GM23338 (cell line): ENCODE data around the gene RAPGEF4.

Source experiments
- CREB1 ChIP-seq: fragments of 250-450 bp; sonication (Bioruptor Pico); IDR thresholded peaks from 2 replicates; pipeline ENCODE4 v1.5.0; 2020; ENCODE audit warnings: low read depth, mild to moderate bottlenecking, moderate library complexity
- ETS1 ChIP-seq: IDR thresholded peaks from 2 replicates; pipeline ENCODE4 v1.6.1; 2016; ENCODE audit warnings: antibody characterized with exemption
- EZH2 ChIP-seq: fragments of 200-600 bp; sonication (generic); IDR thresholded peaks from one replicate; pipeline ENCODE4 v1.8.0; 2017; ENCODE audit warnings: antibody characterized with exemption, mild to moderate bottlenecking, low read depth; ENCODE audit not compliant: unreplicated experiment
- EZH2phosphoT487 ChIP-seq: fragments of 200-600 bp; sonication (generic); IDR thresholded peaks from one replicate; pipeline ENCODE4 v1.8.1; 2018; ENCODE audit warnings: antibody characterized with exemption; ENCODE audit not compliant: unreplicated experiment
- JUNB ChIP-seq: IDR thresholded peaks from one replicate; pipeline ENCODE4 v1.6.1; 2016; ENCODE audit warnings: antibody characterized with exemption; ENCODE audit not compliant: unreplicated experiment
- NANOG ChIP-seq: IDR thresholded peaks from 2 replicates; pipeline ENCODE4 v1.6.1; 2016; ENCODE audit warnings: antibody characterized with exemption, borderline replicate concordance
- POLR2AphosphoS5 ChIP-seq: IDR thresholded peaks from 2 replicates; pipeline ENCODE4 v1.6.1; 2016; ENCODE audit warnings: antibody characterized with exemption, low read depth
- STAT1 ChIP-seq: IDR thresholded peaks from one replicate; pipeline ENCODE4 v1.6.1; 2016; ENCODE audit warnings: antibody characterized with exemption; ENCODE audit not compliant: unreplicated experiment
- ZNF462 ChIP-seq: fragments of 250-450 bp; sonication (Bioruptor Pico); IDR thresholded peaks from 2 replicates; pipeline ENCODE4 v1.5.0; 2020; ENCODE audit warnings: mild to moderate bottlenecking, moderate library complexity
- TF ChIP-seq, protein P1 (sequence below), 2 experiments: fragments of 200-600 bp in 1 of 2; sonication (generic) in 1 of 2; conservative IDR thresholded peaks; 2 replicates each; pipeline versions ENCODE4 v1.5.1 to v1.6.1; 2016 to 2017; ENCODE audit warnings: antibody characterized with exemption in 2 of 2, low read depth in 2 of 2, mild to moderate bottlenecking in 2 of 2, moderate library complexity in 1 of 2
- TF ChIP-seq, protein P2 (sequence below): IDR thresholded peaks from one replicate; pipeline ENCODE4 v1.6.1; 2018; ENCODE audit warnings: antibody characterized with exemption; ENCODE audit not compliant: unreplicated experiment

DNA sequence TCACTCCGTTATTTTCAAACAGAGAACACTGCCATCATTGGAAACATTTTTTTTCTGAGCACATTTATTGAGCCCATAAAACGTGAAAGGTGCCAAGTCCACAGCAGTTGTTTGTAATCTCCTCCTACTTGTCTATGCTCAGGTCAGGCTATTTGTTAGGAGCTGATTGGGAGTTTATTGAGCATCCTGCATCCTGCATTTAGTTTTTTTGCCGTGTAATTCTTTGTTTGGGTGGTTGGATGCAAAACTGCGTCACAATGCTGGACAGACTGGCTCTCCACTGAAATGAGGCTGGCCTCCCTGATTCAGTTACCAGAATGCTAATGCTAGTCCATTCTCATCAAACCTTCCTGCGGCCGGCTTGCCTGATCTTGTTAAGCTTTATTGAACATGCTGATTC lies 71.4 kb downstream of the RAPGEF4 start:
- TF ChIP-seq EZH2 (no peak), POLR2AphosphoS5 (no peak), ZNF462 (CRISPR knock-in tag) (no peak), JUNB (no peak), CREB1 (no peak), EZH2phosphoT487 (no peak), STAT1 (no peak), NANOG (no peak), ETS1 (no peak)
- TF ChIP-seq, protein P1, sequence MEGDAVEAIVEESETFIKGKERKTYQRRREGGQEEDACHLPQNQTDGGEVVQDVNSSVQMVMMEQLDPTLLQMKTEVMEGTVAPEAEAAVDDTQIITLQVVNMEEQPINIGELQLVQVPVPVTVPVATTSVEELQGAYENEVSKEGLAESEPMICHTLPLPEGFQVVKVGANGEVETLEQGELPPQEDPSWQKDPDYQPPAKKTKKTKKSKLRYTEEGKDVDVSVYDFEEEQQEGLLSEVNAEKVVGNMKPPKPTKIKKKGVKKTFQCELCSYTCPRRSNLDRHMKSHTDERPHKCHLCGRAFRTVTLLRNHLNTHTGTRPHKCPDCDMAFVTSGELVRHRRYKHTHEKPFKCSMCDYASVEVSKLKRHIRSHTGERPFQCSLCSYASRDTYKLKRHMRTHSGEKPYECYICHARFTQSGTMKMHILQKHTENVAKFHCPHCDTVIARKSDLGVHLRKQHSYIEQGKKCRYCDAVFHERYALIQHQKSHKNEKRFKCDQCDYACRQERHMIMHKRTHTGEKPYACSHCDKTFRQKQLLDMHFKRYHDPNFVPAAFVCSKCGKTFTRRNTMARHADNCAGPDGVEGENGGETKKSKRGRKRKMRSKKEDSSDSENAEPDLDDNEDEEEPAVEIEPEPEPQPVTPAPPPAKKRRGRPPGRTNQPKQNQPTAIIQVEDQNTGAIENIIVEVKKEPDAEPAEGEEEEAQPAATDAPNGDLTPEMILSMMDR (conservative IDR thresholded peaks at IDR 0.05; ENCODE audit: low read depth in 2 of 2): no peak
- TF ChIP-seq, protein P2, sequence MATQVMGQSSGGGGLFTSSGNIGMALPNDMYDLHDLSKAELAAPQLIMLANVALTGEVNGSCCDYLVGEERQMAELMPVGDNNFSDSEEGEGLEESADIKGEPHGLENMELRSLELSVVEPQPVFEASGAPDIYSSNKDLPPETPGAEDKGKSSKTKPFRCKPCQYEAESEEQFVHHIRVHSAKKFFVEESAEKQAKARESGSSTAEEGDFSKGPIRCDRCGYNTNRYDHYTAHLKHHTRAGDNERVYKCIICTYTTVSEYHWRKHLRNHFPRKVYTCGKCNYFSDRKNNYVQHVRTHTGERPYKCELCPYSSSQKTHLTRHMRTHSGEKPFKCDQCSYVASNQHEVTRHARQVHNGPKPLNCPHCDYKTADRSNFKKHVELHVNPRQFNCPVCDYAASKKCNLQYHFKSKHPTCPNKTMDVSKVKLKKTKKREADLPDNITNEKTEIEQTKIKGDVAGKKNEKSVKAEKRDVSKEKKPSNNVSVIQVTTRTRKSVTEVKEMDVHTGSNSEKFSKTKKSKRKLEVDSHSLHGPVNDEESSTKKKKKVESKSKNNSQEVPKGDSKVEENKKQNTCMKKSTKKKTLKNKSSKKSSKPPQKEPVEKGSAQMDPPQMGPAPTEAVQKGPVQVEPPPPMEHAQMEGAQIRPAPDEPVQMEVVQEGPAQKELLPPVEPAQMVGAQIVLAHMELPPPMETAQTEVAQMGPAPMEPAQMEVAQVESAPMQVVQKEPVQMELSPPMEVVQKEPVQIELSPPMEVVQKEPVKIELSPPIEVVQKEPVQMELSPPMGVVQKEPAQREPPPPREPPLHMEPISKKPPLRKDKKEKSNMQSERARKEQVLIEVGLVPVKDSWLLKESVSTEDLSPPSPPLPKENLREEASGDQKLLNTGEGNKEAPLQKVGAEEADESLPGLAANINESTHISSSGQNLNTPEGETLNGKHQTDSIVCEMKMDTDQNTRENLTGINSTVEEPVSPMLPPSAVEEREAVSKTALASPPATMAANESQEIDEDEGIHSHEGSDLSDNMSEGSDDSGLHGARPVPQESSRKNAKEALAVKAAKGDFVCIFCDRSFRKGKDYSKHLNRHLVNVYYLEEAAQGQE: no peak
